ENCODE data around the gene POT1. TPM values are rescaled to one million over a fixed set of nuclear protein-coding genes. Genes with fewer than 3 reads are reported as not detected.

The POT1 gene
- total RNA-seq, 1 experiment from 2014 or later, result 20.9 TPM

DNA sequence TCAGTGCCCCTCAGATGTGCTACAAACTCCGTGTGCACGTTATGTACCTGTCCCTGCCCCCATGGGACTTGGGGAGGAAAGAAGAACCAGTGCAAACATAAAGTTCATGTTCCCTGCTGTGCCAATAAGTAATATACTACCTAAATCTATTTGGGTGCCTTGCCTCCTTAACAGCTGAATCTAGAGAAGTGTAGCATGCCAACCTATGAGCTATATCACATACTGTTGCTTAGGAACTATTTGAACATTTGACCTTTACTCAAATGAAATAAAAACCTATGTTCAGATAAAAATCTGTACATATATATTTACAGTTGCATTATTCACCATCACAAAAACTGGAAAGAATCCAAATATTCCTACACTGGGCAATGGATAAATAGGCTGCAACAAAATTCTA, 9.8 kb downstream of the POT1 start:
- H3K9me3 ChIP-seq (ENCODE audit: control insufficient read depth, insufficient read depth, low read depth, low read length), result no peaks in the 10 kb centered on the region
- in situ Hi-C loops (cut with HindIII; ENCODE audit: low pct_unique_long_range_greater_than_20kb, low sequenced_read_pairs) (no loop called here), intact Hi-C loops (cut with micrococcal nuclease; ENCODE audit: unreplicated experiment) (no loop called here)
- no peak for DNase-seq (ENCODE audit: low read depth, low spot score)
- no peaks in the 10 kb centered on the region; the same call in 1 of the 2 replicates for H3K36me3 ChIP-seq (ENCODE audit: control insufficient read depth, insufficient read depth, low read length)
- H3K27me3 ChIP-seq (ENCODE audit: control insufficient read depth, insufficient read depth, low read length), result no peaks in the 10 kb centered on the region
- CTCF ChIA-PET, result interaction anchor here (0.6 kb wide), 1 partner anchor 1025 kb away, joined by 3 read pairs; no protein-coding TSS in a partner anchor
- no peak overlapping the region for H3K27ac ChIP-seq (ENCODE audit: low read length)
- TF ChIP-seq, protein P1, sequence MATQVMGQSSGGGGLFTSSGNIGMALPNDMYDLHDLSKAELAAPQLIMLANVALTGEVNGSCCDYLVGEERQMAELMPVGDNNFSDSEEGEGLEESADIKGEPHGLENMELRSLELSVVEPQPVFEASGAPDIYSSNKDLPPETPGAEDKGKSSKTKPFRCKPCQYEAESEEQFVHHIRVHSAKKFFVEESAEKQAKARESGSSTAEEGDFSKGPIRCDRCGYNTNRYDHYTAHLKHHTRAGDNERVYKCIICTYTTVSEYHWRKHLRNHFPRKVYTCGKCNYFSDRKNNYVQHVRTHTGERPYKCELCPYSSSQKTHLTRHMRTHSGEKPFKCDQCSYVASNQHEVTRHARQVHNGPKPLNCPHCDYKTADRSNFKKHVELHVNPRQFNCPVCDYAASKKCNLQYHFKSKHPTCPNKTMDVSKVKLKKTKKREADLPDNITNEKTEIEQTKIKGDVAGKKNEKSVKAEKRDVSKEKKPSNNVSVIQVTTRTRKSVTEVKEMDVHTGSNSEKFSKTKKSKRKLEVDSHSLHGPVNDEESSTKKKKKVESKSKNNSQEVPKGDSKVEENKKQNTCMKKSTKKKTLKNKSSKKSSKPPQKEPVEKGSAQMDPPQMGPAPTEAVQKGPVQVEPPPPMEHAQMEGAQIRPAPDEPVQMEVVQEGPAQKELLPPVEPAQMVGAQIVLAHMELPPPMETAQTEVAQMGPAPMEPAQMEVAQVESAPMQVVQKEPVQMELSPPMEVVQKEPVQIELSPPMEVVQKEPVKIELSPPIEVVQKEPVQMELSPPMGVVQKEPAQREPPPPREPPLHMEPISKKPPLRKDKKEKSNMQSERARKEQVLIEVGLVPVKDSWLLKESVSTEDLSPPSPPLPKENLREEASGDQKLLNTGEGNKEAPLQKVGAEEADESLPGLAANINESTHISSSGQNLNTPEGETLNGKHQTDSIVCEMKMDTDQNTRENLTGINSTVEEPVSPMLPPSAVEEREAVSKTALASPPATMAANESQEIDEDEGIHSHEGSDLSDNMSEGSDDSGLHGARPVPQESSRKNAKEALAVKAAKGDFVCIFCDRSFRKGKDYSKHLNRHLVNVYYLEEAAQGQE (IDR thresholded peaks at IDR 0.05; ENCODE audit: insufficient read depth in 1 of 2, low read depth in 2 of 2, low read length in 1 of 2), result no peak
- TF ChIP-seq TCF7L2 (IDR thresholded peaks at IDR 0.05; ENCODE audit: low read depth, low read length), result no peak
- TF ChIP-seq, protein P2, sequence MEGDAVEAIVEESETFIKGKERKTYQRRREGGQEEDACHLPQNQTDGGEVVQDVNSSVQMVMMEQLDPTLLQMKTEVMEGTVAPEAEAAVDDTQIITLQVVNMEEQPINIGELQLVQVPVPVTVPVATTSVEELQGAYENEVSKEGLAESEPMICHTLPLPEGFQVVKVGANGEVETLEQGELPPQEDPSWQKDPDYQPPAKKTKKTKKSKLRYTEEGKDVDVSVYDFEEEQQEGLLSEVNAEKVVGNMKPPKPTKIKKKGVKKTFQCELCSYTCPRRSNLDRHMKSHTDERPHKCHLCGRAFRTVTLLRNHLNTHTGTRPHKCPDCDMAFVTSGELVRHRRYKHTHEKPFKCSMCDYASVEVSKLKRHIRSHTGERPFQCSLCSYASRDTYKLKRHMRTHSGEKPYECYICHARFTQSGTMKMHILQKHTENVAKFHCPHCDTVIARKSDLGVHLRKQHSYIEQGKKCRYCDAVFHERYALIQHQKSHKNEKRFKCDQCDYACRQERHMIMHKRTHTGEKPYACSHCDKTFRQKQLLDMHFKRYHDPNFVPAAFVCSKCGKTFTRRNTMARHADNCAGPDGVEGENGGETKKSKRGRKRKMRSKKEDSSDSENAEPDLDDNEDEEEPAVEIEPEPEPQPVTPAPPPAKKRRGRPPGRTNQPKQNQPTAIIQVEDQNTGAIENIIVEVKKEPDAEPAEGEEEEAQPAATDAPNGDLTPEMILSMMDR (IDR thresholded peaks at IDR 0.05), result no peak
- no peak for TF ChIP-seq SIN3A (IDR thresholded peaks at IDR 0.05; ENCODE audit: borderline replicate concordance, insufficient read depth, low read depth, low read length)
- no peak for TF ChIP-seq POLR2AphosphoS5 (IDR thresholded peaks at IDR 0.05; ENCODE audit: low read depth, low read length)
- no peak for ATAC-seq
- H3K4me1 ChIP-seq (ENCODE audit: control insufficient read depth, insufficient read depth, low read length), result no peaks in the 10 kb centered on the region
- BruUV-seq (replicated peaks), result no TSS peak
- H3K4me3 ChIP-seq (ENCODE audit: low read depth in 2 of 2, low read length in 2 of 2), result no peak overlapping the region
- POLR2A ChIA-PET, result no interaction called here

DNA sequence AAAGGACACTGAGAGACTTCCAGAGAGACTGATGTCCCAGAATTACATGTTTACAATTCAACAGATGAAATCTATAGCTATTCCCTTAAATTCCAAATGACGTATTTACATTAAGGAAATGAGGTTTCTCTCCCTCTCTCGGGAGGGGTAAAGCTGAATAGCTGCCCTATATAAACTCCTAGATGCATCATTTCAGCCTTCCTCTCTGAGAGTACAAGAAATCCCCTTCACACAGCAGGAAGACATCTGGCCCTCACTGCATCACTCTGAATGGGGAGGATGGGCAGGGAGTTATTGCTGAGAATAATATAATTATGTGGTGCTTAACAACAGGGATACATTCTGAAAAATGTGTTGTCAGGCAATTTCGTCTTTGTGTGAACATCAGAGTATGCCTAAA, 11.0 kb downstream of the POT1 start:
- Histone ChIP-seq H3K9me3 (ENCODE audit: control insufficient read depth, insufficient read depth, low read depth, low read length) (no peaks in the 10 kb centered on the region), H3K4me3 (ENCODE audit: low read depth in 2 of 2, low read length in 2 of 2) (no peak overlapping the region), H3K27ac (ENCODE audit: low read length) (no peak overlapping the region), H3K36me3 (ENCODE audit: control insufficient read depth, insufficient read depth, low read length) (no peaks in the 10 kb centered on the region; the same call in 1 of the 2 replicates), H3K27me3 (ENCODE audit: control insufficient read depth, insufficient read depth, low read length) (no peaks in the 10 kb centered on the region), H3K4me1 (ENCODE audit: control insufficient read depth, insufficient read depth, low read length) (no peaks in the 10 kb centered on the region)
- ATAC-seq (no peak), DNase-seq (ENCODE audit: low read depth, low spot score) (no peak)
- intact Hi-C loops (cut with micrococcal nuclease; ENCODE audit: unreplicated experiment) (no loop called here), in situ Hi-C loops (cut with HindIII; ENCODE audit: low pct_unique_long_range_greater_than_20kb, low sequenced_read_pairs) (no loop called here)
- ChIA-PET CTCF (no interaction called here), POLR2A (no interaction called here)
- no TSS peak for BruUV-seq (replicated peaks)
- no peak for TF ChIP-seq TCF7L2 (IDR thresholded peaks at IDR 0.05; ENCODE audit: low read depth, low read length)
- no peak for TF ChIP-seq POLR2AphosphoS5 (IDR thresholded peaks at IDR 0.05; ENCODE audit: low read depth, low read length)
- TF ChIP-seq, protein P1 (IDR thresholded peaks at IDR 0.05; ENCODE audit: insufficient read depth in 1 of 2, low read depth in 2 of 2, low read length in 1 of 2), result no peak
- no peak for TF ChIP-seq SIN3A (IDR thresholded peaks at IDR 0.05; ENCODE audit: borderline replicate concordance, insufficient read depth, low read depth, low read length)
- TF ChIP-seq, protein P2 (IDR thresholded peaks at IDR 0.05), result no peak

Data from Panc1 (cell line).